Measurements from ENCODE around the gene GNAQ.
A peak's percentile ranks its signal among the peaks of the same experiment; 100 is the strongest.

The GNAQ gene

DNA sequence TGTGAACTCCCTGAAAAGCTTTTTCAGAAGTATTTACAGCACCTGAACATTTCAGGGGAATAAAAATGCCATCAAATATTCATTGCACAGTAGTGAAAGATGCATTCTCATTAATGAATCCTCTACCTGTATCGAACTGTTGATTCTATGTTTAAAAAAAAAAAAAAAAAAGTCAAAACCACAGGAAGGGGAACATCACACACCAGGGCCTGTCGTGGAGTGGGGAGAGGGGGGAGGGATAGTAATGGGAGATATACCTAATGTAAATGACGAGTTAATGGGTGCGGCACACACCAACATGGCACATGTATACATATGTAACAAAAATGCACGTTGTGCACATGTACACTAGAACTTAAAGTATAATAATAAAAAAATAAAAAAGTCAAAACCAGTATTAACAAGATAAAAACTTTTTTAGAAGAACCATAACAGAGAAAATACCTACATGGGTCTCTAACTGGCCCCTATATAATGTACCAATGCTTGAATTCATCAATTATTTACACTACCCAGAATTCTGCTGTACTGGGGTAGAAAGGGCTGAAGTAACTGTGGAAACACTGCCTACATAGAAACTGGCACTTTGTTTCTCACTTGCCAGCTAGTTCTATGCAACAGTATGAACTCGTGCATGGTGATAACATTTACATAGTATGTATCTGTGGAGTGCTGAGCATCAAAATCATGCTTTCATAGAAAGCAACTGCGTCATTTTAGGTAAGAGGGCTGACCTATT, 48.9 kb downstream of the GNAQ start:
- TF ChIP-seq, protein P1, sequence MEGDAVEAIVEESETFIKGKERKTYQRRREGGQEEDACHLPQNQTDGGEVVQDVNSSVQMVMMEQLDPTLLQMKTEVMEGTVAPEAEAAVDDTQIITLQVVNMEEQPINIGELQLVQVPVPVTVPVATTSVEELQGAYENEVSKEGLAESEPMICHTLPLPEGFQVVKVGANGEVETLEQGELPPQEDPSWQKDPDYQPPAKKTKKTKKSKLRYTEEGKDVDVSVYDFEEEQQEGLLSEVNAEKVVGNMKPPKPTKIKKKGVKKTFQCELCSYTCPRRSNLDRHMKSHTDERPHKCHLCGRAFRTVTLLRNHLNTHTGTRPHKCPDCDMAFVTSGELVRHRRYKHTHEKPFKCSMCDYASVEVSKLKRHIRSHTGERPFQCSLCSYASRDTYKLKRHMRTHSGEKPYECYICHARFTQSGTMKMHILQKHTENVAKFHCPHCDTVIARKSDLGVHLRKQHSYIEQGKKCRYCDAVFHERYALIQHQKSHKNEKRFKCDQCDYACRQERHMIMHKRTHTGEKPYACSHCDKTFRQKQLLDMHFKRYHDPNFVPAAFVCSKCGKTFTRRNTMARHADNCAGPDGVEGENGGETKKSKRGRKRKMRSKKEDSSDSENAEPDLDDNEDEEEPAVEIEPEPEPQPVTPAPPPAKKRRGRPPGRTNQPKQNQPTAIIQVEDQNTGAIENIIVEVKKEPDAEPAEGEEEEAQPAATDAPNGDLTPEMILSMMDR (IDR thresholded peaks at IDR 0.05; ENCODE audit: low read depth, low read length): no peak
- H3K4me3 ChIP-seq (ENCODE audit: low read depth, low read length): no peak overlapping the region

DNA sequence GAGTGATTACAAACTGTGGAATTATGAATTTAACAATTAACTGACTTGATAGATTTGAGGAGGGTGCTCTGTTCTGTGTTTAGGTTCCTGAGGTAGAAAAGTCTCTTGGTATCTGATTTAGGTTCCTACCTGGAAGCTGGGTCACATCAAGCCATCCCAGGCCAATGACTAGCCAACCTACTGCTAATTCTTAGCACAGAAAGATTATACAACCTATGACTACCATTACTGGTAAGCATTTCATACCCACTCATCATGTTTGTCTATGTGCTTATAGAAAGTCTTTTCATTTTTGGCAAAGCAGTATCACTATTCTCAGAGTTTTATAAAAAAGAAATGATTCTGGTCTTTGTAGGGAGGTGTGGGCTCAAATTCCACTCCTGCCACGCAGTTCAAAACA, 49.7 kb downstream of the GNAQ start:
- no peak overlapping the region for H3K4me3 ChIP-seq (ENCODE audit: low read depth, low read length)
- TF ChIP-seq, protein P1 (IDR thresholded peaks at IDR 0.05; ENCODE audit: low read depth, low read length): no peak

DNA sequence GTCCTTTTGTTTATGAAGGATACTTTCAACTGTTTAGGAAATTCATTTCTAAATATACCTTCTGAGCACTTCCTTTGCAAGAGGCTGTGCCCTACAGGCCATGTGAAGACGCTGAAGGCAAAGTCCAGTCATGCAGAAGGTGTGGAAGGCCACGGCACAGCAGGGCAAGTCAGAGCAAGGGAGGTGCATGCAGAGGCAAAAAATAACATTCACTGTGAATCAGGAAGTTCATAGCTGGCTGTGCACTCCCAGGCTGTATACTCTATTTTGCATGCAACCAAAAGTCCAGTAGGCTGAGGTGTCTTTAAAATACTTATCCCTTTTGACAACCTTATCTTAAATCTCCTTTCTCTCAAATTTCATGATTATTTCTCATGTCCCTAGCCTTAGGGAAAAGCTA, 50.3 kb downstream of the GNAQ start:
- H3K4me3 ChIP-seq (ENCODE audit: low read depth, low read length): no peak overlapping the region
- TF ChIP-seq, protein P1 (IDR thresholded peaks at IDR 0.05; ENCODE audit: low read depth, low read length): no peak

- no peak overlapping the region for H3K4me3 ChIP-seq (ENCODE audit: low read depth, low read length)
- TF ChIP-seq, protein P1 (IDR thresholded peaks at IDR 0.05; ENCODE audit: low read depth, low read length): no peak
Measured at GRCh38 chr9:77980622-77981021, 51.0 kb downstream of the GNAQ start.

DNA sequence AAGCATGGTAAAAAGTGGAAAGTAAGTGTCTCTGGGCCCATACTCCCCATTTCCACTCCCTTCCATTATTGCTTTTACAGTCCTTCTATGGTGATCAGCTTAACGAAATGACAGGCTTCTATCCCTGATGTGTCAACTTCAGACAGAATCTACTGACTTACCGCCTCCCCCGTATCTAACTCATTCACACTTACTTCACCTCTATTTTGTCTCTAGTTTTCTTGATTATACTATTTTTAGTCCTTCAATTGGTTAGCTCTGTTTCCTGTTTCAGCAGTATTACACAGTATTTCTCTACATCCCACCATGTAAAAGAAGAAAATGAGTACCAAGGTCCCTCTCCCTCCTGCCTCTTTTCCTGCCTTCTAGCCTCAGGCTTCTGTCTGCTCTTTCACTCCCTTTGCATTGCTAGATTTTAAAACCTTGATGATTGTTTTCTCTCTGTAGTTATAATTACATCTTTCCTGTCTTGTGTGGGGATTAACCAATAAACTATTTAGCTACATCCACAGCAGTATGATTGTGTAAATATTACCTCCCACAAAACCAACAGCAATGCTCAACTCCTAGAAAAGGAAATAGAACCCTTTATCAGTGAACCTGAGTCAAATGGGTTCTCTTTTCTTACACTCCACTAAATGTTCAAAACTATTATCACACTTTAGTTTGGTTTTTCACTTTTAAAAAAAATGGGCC, 53.4 kb downstream of the GNAQ start:
- TF ChIP-seq, protein P1 (IDR thresholded peaks at IDR 0.05; ENCODE audit: low read depth, low read length): no peak
- H3K4me3 ChIP-seq (ENCODE audit: low read depth, low read length): no peak overlapping the region

DNA sequence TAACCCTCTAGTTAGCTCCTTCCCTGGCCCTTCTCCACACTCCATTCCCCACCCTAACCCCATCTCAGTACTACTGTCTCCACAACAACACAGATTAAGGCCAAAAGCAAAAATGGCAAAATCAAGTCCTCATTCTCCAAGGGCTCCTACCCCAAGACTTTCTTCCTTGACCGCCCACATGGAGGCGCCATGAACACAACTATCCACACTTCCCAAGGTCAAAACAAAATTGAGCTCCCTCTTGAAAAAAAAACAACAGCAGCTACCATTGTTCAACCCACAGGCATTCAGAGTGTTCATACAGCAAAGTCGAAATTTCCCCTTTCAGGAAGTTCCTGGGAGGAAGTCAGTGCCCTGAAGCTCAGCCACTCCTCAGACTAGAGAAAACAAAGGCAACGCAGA, 54.4 kb downstream of the GNAQ start:
- no peak overlapping the region for H3K4me3 ChIP-seq (ENCODE audit: low read depth, low read length)
- TF ChIP-seq, protein P1 (IDR thresholded peaks at IDR 0.05; ENCODE audit: low read depth, low read length): peak; percentile 60

GRCh38 chr9:77975806-77976205, 55.8 kb downstream of the GNAQ start:
- no peak overlapping the region for H3K4me3 ChIP-seq (ENCODE audit: low read depth, low read length)
- TF ChIP-seq, protein P1 (IDR thresholded peaks at IDR 0.05; ENCODE audit: low read depth, low read length): no peak
